Gastroesophageal sphincter (tissue), 4 donors: ENCODE measurements around the gene ZBTB5. TPM values are rescaled to one million over a fixed set of nuclear protein-coding genes. Genes with fewer than 3 reads are reported as not detected.
"Not testable (repeated sequence)": the region's sequence is repeated elsewhere in the genome, so short reads cannot be mapped to it uniquely, and the experiment has no call there.

Source experiments
- ATAC-seq: fragments of 150-250 bp; one replicate; pipeline ENCODE4 v1.9.1; 2016; ENCODE audit warnings: mild to moderate bottlenecking, moderate library complexity
- H3K27ac ChIP-seq, 4 donors: fragments of 200-600 bp; sonication (generic) in 3 of 4; 1 replicate in 3 of 4; 2 replicates in 1 of 4; pipeline ENCODE4 v1.5.1; 2016 to 2019
- H3K27me3 ChIP-seq: fragments of 200-600 bp; sonication (generic); one replicate; pipeline ENCODE4 v1.5.1; 2019
- H3K36me3 ChIP-seq, 2 donors: fragments of 200-600 bp; sonication (generic); one replicate each; pipeline ENCODE4 v1.5.1; 2019; ENCODE audit warnings: control low read depth in 1 of 2
- H3K4me1 ChIP-seq, 3 donors: fragments of 200-600 bp; sonication (generic); 1 replicate in 2 of 3; 2 replicates in 1 of 3; pipeline ENCODE4 v1.5.1; 2016 to 2019; ENCODE audit warnings: control low read depth in 2 of 3
- H3K4me3 ChIP-seq, 2 donors: fragments of 200-600 bp; sonication (generic); one replicate each; pipeline ENCODE4 v1.5.1; 2019; ENCODE audit warnings: mild to moderate bottlenecking in 1 of 2, moderate library complexity in 1 of 2
- H3K9me3 ChIP-seq, 3 donors: fragments of 200-600 bp; sonication (generic); one replicate each; pipeline ENCODE4 v1.5.1; 2017 to 2019; ENCODE audit warnings: control low read depth in 2 of 3
- CTCF ChIP-seq, 4 experiments: fragments of 200-600 bp in 2 of 4; fragments of 450-650 bp in 2 of 4; sonication (generic) in 1 of 4; IDR thresholded peaks; one replicate each; pipeline ENCODE4 v1.5.1; 2017 to 2019; ENCODE audit warnings: antibody characterized with exemption in 4 of 4, mild to moderate bottlenecking in 2 of 4, moderate library complexity in 2 of 4
- EP300 ChIP-seq: sonication (generic); formaldehyde crosslinking; IDR thresholded peaks from one replicate; pipeline ENCODE4 v1.6.1; 2017; ENCODE audit warnings: antibody characterized with exemption, mild to moderate bottlenecking
- POLR2A ChIP-seq, 2 donors: fragments of 450-650 bp; IDR thresholded peaks; one replicate each; pipeline ENCODE4 v1.6.1; 2017; ENCODE audit warnings: antibody characterized with exemption in 2 of 2, mild to moderate bottlenecking in 2 of 2, moderate library complexity in 1 of 2
- POLR2AphosphoS5 ChIP-seq: sonication (generic); formaldehyde crosslinking; IDR thresholded peaks from one replicate; pipeline ENCODE4 v1.6.1; 2017; ENCODE audit warnings: antibody characterized with exemption
- WGBS, 2 donors: methylation state at CpG; one replicate each; pipeline ENCODE4 v1.1.5; 2018; ENCODE audit warnings: low coverage in 1 of 2; 5-methylcytosine and 5-hydroxymethylcytosine counted together
- total RNA-seq, 4 donors: library from RNA; depleted of rRNA; stranded (reverse); fragments of >200 nt; gene quantifications; one replicate each; pipeline ENCODE4 v1.1.0, GENCODE V29; 2016

ZBTB5 gene
- total RNA-seq, 4 donors from 2014 or later: 12.3 to 15.8 (median 13.5) TPM

GRCh38 chr9:37405764-37406380, 59.4 kb downstream of the ZBTB5 start:
- TF ChIP-seq POLR2AphosphoS5 (no peak), EP300 (no peak), CTCF (IDR thresholded peaks at IDR 0.05) (no peak), POLR2A (IDR thresholded peaks at IDR 0.05) (no peak)
- WGBS, 2 donors: 73 to 76% methylated on average over 3 to 4 of the region's 10 CpGs
- Histone ChIP-seq H3K9me3 (no peaks in the 10 kb centered on the region), H3K27me3 (no peaks in the 10 kb centered on the region), H3K4me1 (no peaks in the 10 kb centered on the region), H3K4me3 (no peak overlapping the region), H3K27ac (no peak overlapping the region), H3K36me3 (no peaks in the 10 kb centered on the region)
- ATAC-seq: no peak

GRCh38 chr9:37405350-37405749, 59.9 kb downstream of the ZBTB5 start:
- no peaks in the 10 kb centered on the region for H3K27me3 ChIP-seq
- no peak for ATAC-seq
- H3K36me3 ChIP-seq: no peaks in the 10 kb centered on the region
- H3K9me3 ChIP-seq: no peaks in the 10 kb centered on the region
- no peak for TF ChIP-seq POLR2A (IDR thresholded peaks at IDR 0.05)
- no peak for TF ChIP-seq POLR2AphosphoS5
- TF ChIP-seq EP300: no peak
- TF ChIP-seq CTCF (IDR thresholded peaks at IDR 0.05): no peak
- no peaks in the 10 kb centered on the region for H3K4me1 ChIP-seq
- no peak overlapping the region for H3K4me3 ChIP-seq
- WGBS, 2 donors: 46 to 75% methylated on average over 2 to 3 of the region's 3 CpGs
- H3K27ac ChIP-seq: no peak overlapping the region

GRCh38 chr9:37404590-37404989, 60.7 kb downstream of the ZBTB5 start:
- Histone ChIP-seq H3K4me3 (no peak overlapping the region), H3K36me3 (no peaks in the 10 kb centered on the region), H3K27me3 (no peaks in the 10 kb centered on the region), H3K4me1 (no peaks in the 10 kb centered on the region), H3K27ac (no peak overlapping the region), H3K9me3 (no peaks in the 10 kb centered on the region)
- no peak for ATAC-seq
- 78% methylated on average over 8 of the region's 9 CpGs; no CpG with 5 or more reads in 1 of the 2 donors for WGBS, 2 donors
- no peak for TF ChIP-seq POLR2A (IDR thresholded peaks at IDR 0.05)
- no peak for TF ChIP-seq POLR2AphosphoS5
- TF ChIP-seq CTCF (IDR thresholded peaks at IDR 0.05): no peak
- no peak for TF ChIP-seq EP300

GRCh38 chr9:37399336-37399735, 65.9 kb downstream of the ZBTB5 start:
- no peak overlapping the region for H3K27ac ChIP-seq
- WGBS, 2 donors: 59 to 82% methylated on average over 2 of the region's 2 CpGs
- TF ChIP-seq POLR2A (IDR thresholded peaks at IDR 0.05) (no peak), CTCF (IDR thresholded peaks at IDR 0.05) (no peak), POLR2AphosphoS5 (no peak), EP300 (no peak)

GRCh38 chr9:37398464-37399025, 66.7 kb downstream of the ZBTB5 start:
- no peak for TF ChIP-seq EP300
- no peak for TF ChIP-seq CTCF (IDR thresholded peaks at IDR 0.05)
- no peak for TF ChIP-seq POLR2A (IDR thresholded peaks at IDR 0.05)
- no peak for TF ChIP-seq POLR2AphosphoS5
- Histone ChIP-seq H3K27ac (no peak overlapping the region), H3K36me3 (no peaks in the 10 kb centered on the region), H3K27me3 (no peaks in the 10 kb centered on the region), H3K4me3 (no peak overlapping the region), H3K4me1 (no peaks in the 10 kb centered on the region), H3K9me3 (no peaks in the 10 kb centered on the region)
- no peak for ATAC-seq
- WGBS, 2 donors: 47 to 82% methylated on average over 2 to 6 of the region's 7 CpGs

More at GRCh38 chr9:37399336-37399735, 65.9 kb downstream of the ZBTB5 start:
- Histone ChIP-seq H3K4me1 (no peaks in the 10 kb centered on the region), H3K27me3 (no peaks in the 10 kb centered on the region), H3K9me3 (no peaks in the 10 kb centered on the region), H3K36me3 (no peaks in the 10 kb centered on the region), H3K4me3 (no peak overlapping the region)
- ATAC-seq: no peak

GRCh38 chr9:37397948-37398347, 67.3 kb downstream of the ZBTB5 start:
- H3K36me3 ChIP-seq, ATAC-seq, H3K9me3 ChIP-seq, H3K4me1 ChIP-seq, H3K4me3 ChIP-seq, H3K27ac ChIP-seq, H3K27me3 ChIP-seq: not testable (repeated sequence)
- 92 to 97% methylated on average over 3 of the region's 3 CpGs for WGBS, 2 donors
